Measurements from ENCODE around the gene RTN4RL1. TPM values are rescaled to one million over a fixed set of nuclear protein-coding genes. Genes with fewer than 3 reads are reported as not detected.

Gene RTN4RL1
- total and polyA plus RNA-seq, 2 of the 4 experiments (the other 2 are of a cell fraction), result under 0.01 to 0.03 TPM

DNA sequence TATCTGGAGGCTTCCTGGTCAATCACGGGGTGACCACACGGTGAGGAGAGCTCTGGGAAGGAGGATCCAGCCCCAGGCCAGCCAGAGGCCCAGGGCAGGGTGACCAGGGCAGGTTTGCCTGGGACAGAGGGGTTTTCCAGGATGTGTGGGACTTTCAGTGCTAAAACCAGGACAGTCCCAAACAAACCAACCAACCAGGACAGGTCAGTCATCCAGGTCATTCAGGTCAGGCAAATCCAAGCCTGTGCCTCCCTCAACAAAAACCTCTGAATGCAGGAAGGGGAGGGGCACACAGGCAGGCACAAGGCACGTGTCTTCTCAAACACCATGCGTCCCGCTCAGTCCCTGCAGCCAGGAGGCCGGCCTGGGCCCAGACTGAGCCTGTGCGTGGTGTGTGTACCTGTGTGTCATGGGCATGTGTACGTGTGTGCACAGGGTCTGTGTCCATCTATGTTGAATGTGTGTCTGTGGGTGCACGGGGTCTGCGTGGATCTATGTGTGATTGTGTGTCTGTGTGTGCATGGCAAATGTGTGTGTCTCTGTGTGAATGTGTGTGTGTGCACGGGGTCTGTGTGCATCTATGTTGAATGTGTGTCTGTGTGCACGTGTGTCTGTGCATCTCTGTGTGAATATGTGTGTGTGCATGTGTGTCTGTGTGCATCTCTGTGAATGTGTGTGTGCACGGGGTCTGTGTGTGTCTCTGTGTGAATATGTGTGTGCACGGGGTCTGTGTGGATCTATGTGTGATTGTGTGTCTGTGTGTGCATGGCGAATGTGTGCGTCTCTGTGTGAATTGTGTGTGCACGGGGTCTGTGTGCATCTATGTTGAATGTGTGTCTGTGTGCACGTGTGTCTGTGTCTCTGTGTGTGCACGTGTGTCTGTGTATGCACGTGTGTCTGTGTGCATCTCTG, 78.9 kb downstream of the RTN4RL1 start:
- H3K23ac ChIP-seq (ENCODE audit: low read depth, low read length), result no peak overlapping the region
- ChIA-PET POLR2A (ENCODE audit: unreplicated experiment) (no interaction called here), CTCF (no interaction called here)
- H2BK120ac ChIP-seq (ENCODE audit: low read depth, low read length), result no peak overlapping the region
- in situ Hi-C loops (cut with MboI; ENCODE audit: low sequenced_read_pairs), result no loop called here
- ATAC-seq (ENCODE audit: low read depth) (no peak), DNase-seq (no peak)
- 78% methylated on average over 14 of the region's 20 CpGs; no CpG with 5 or more reads in 1 of the 2 experiments for WGBS, 2 experiments (ENCODE audit: extremely low coverage in 2 of 2, insufficient read length in 1 of 2)
- no peak overlapping the region for H2BK20ac ChIP-seq (ENCODE audit: low read depth, low read length)
- no peak overlapping the region for H3K4ac ChIP-seq (ENCODE audit: low read depth, low read length)
- H3K4me1 ChIP-seq (ENCODE audit: control insufficient read depth, insufficient read depth, low read length), result no peaks in the 10 kb centered on the region
- no peak overlapping the region for H4K8ac ChIP-seq (ENCODE audit: low read depth in 2 of 2, low read length in 2 of 2)
- no peak overlapping the region for H3K4me2 ChIP-seq (ENCODE audit: low read depth, low read length)
- no peak for TF ChIP-seq FOS (IDR thresholded peaks at IDR 0.05; ENCODE audit: low read depth, low read length)
- TF ChIP-seq, protein P1, sequence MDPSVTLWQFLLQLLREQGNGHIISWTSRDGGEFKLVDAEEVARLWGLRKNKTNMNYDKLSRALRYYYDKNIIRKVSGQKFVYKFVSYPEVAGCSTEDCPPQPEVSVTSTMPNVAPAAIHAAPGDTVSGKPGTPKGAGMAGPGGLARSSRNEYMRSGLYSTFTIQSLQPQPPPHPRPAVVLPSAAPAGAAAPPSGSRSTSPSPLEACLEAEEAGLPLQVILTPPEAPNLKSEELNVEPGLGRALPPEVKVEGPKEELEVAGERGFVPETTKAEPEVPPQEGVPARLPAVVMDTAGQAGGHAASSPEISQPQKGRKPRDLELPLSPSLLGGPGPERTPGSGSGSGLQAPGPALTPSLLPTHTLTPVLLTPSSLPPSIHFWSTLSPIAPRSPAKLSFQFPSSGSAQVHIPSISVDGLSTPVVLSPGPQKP (IDR thresholded peaks at IDR 0.05; ENCODE audit: borderline replicate concordance, low read depth, low read length), result no peak
- no peaks in the 10 kb centered on the region for H3K79me1 ChIP-seq (ENCODE audit: low read depth in 1 of 2, low read length in 2 of 2)
- no peak overlapping the region for H3K56ac ChIP-seq (ENCODE audit: extremely low read depth, insufficient read depth, low read length)
- BruUV-seq (replicated peaks), result no TSS peak
- no peak overlapping the region for H3K4me3 ChIP-seq (ENCODE audit: insufficient read depth, low read depth, low read length)
- H3K27me3 ChIP-seq (ENCODE audit: control insufficient read depth, insufficient read depth, low read length), result peaks cover 32% of the 10 kb centered on the region
- no peaks in the 10 kb centered on the region for H3K9me3 ChIP-seq (ENCODE audit: control insufficient read depth, insufficient read depth, low read length)
- 0 out of 2 replicates have a peak, but pooled peaks cover 4% of the 10 kb centered on the region for H3K9me1 ChIP-seq (ENCODE audit: insufficient read depth, low read length)
- no peak overlapping the region for H4K5ac ChIP-seq (ENCODE audit: low read depth, low read length)
- no peak overlapping the region for H2BK15ac ChIP-seq (ENCODE audit: low read depth, low read length)
- H3K27ac ChIP-seq (ENCODE audit: insufficient read depth, low read length), result no peak overlapping the region
- no peaks in the 10 kb centered on the region for H4K20me1 ChIP-seq (ENCODE audit: insufficient read depth, low read length)
- no peak overlapping the region for H3K18ac ChIP-seq (ENCODE audit: low read depth, low read length)
- H3K36me3 ChIP-seq (ENCODE audit: control insufficient read depth, insufficient read depth, low read length), result no peaks in the 10 kb centered on the region
- intact Hi-C loops (cut with micrococcal nuclease), result no loop called here
- no peak overlapping the region for H2AK5ac ChIP-seq (ENCODE audit: low read depth, low read length)
- H3K9ac ChIP-seq (ENCODE audit: low read depth, low read length), result no peak overlapping the region
- no peak overlapping the region for H4K91ac ChIP-seq (ENCODE audit: insufficient read depth, low read depth, low read length)
- H3K14ac ChIP-seq (replicated peaks; ENCODE audit: low read depth, low read length), result no peak overlapping the region
- H2AFZ ChIP-seq (replicated peaks; ENCODE audit: low read length, poor library complexity), result no peak overlapping the region
- dilution Hi-C loops (cut with HindIII; ENCODE audit: low sequenced_read_pairs, unreplicated experiment), result no loop called here
- no peak overlapping the region for H2BK5ac ChIP-seq (ENCODE audit: low read depth, low read length, poor library complexity, severe bottlenecking)
- H2AK9ac ChIP-seq (replicated peaks; ENCODE audit: low read depth, low read length, poor library complexity), result no peak overlapping the region
